Mesothelial cell of epicardium (in vitro differentiated cells): ENCODE measurements around the gene SYNJ2BP. TPM values are rescaled to one million over a fixed set of nuclear protein-coding genes. Genes with fewer than 3 reads are reported as not detected.

Source experiments
- DNase-seq, 2 experiments: peaks; one replicate each; pipeline ENCODE4 v3.0.0; 2021; ENCODE audit warnings: low spot score in 2 of 2; ENCODE audit not compliant: unreplicated experiment in 2 of 2
- H3K27ac Mint-ChIP-seq: 2 replicates; pipeline ENCODE4 v1.8.0; 2021; ENCODE audit warnings: mixed read lengths
- H3K27me3 Mint-ChIP-seq: 2 replicates; pipeline ENCODE4 v1.8.0; 2021; ENCODE audit warnings: low read depth, mixed read lengths
- H3K36me3 Mint-ChIP-seq: 2 replicates; pipeline ENCODE4 v1.8.0; 2021; ENCODE audit warnings: mixed read lengths
- H3K4me1 Mint-ChIP-seq: 2 replicates; pipeline ENCODE4 v1.8.0; 2021; ENCODE audit warnings: mixed read lengths
- H3K4me3 Mint-ChIP-seq: 2 replicates; pipeline ENCODE4 v1.8.0; 2021; ENCODE audit warnings: mild to moderate bottlenecking, moderate library complexity, mixed read lengths
- H3K9me3 Mint-ChIP-seq: 2 replicates; pipeline ENCODE4 v1.8.0; 2021; ENCODE audit warnings: mixed read lengths
- CTCF ChIP-seq: fragments of 200-600 bp; sonication (generic); IDR thresholded peaks from one replicate; pipeline ENCODE4 v1.5.0; 2021; ENCODE audit warnings: antibody characterized with exemption; ENCODE audit not compliant: unreplicated experiment
- total RNA-seq: library from RNA; stranded (reverse); gene quantifications from 3 replicates; pipeline ENCODE4 v1.2.1, GENCODE V29; 2021

SYNJ2BP gene
- total RNA-seq, 1 donor from 2014 or later, result 30.4 TPM

GRCh38 chr14:70382536-70382935, 34.4 kb downstream of the SYNJ2BP start:
- no peaks in the 10 kb centered on the region for H3K4me1 Mint-ChIP-seq
- peaks cover 10% of the 10 kb centered on the region for H3K36me3 Mint-ChIP-seq
- no peak overlapping the region for H3K27ac Mint-ChIP-seq
- H3K9me3 Mint-ChIP-seq, result no peaks in the 10 kb centered on the region
- H3K4me3 Mint-ChIP-seq, result no peak overlapping the region
- no peak for DNase-seq
- no peaks in the 10 kb centered on the region for H3K27me3 Mint-ChIP-seq
- TF ChIP-seq CTCF, result no peak

GRCh38 chr14:70380824-70381223, 36.1 kb downstream of the SYNJ2BP start:
- TF ChIP-seq CTCF, result no peak
- Mint-ChIP-seq H3K4me1 (no peaks in the 10 kb centered on the region), H3K27ac (no peak overlapping the region), H3K27me3 (no peaks in the 10 kb centered on the region), H3K9me3 (no peaks in the 10 kb centered on the region), H3K4me3 (no peak overlapping the region), H3K36me3 (peaks cover 10% of the 10 kb centered on the region)
- DNase-seq, result no peak

- Mint-ChIP-seq H3K9me3 (no peaks in the 10 kb centered on the region), H3K27me3 (no peaks in the 10 kb centered on the region), H3K27ac (no peak overlapping the region), H3K4me1 (no peaks in the 10 kb centered on the region), H3K36me3 (peaks cover 10% of the 10 kb centered on the region), H3K4me3 (no peak overlapping the region)
- no peak for TF ChIP-seq CTCF
- no peak for DNase-seq
Measured at GRCh38 chr14:70378696-70379095, 38.2 kb downstream of the SYNJ2BP start.

Other genes with a start within 250 kb of the SYNJ2BP start
- 0.22 to 0.27 TPM (median 0.23 TPM) in 3 replicates for gene SLC8A3, start 228.1 kb downstream of the SYNJ2BP start, total RNA-seq
- gene COX16, start 57.4 kb downstream of the SYNJ2BP start, total RNA-seq, result 30.9 to 40.0 TPM (median 34.6 TPM) in 3 replicates
- 0.11 to 0.16 TPM in 2 of 3 replicates, not detected in the other for gene ADAM21, start 35.1 kb upstream of the SYNJ2BP start, total RNA-seq
- gene ADAM20, start 117.9 kb upstream of the SYNJ2BP start, total RNA-seq, result 1.1 to 1.4 TPM (median 1.1 TPM) in 3 replicates
- 58.2 to 62.9 TPM (median 62.4 TPM) in 3 replicates for gene MED6, start 183.6 kb upstream of the SYNJ2BP start, total RNA-seq
- gene TTC9, start 224.8 kb upstream of the SYNJ2BP start, total RNA-seq, result 4.6 to 5.1 TPM (median 4.8 TPM) in 3 replicates